ENCODE results near the gene TAF3. TPM values are rescaled to one million over a fixed set of nuclear protein-coding genes. Genes with fewer than 3 reads are reported as not detected.

Gene TAF3
- total and polyA plus RNA-seq, 2 experiments from 2014 or later, result 3.9 to 7.7 TPM

- H3K9me3 ChIP-seq (ENCODE audit: low read depth), result no peaks in the 10 kb centered on the region
- no peaks in the 10 kb centered on the region for H3K4me1 ChIP-seq (ENCODE audit: low read depth)
- H3K36me3 ChIP-seq, result peaks cover 5% of the 10 kb centered on the region
- no peak overlapping the region for H3K4me3 ChIP-seq
- H3K27ac ChIP-seq, result no peak overlapping the region
- H3K27me3 ChIP-seq, result no peaks in the 10 kb centered on the region
- DNase-seq (ENCODE audit: low read depth in 1 of 2, low spot score in 1 of 2), result no peak
- no peak for TF ChIP-seq CTCF (IDR thresholded peaks at IDR 0.05; ENCODE audit: low read depth, low read length)
These were observed 148.7 kb downstream of the TAF3 start for GRCh38 chr10:7967035-7967434.

- Histone ChIP-seq H3K27ac (no peak overlapping the region), H3K36me3 (peaks cover 5% of the 10 kb centered on the region), H3K9me3 (ENCODE audit: low read depth) (no peaks in the 10 kb centered on the region), H3K4me3 (no peak overlapping the region), H3K27me3 (no peaks in the 10 kb centered on the region), H3K4me1 (ENCODE audit: low read depth) (no peaks in the 10 kb centered on the region)
- TF ChIP-seq CTCF (IDR thresholded peaks at IDR 0.05; ENCODE audit: low read depth, low read length), result no peak
- no peak for DNase-seq (ENCODE audit: low read depth in 1 of 2, low spot score in 1 of 2)
These were observed 150.3 kb downstream of the TAF3 start for GRCh38 chr10:7968510-7969112.

GRCh38 chr10:7969623-7970022 is 151.3 kb downstream of the TAF3 start:
- peak in 1 of 2 donors; percentile 46 for DNase-seq (ENCODE audit: low read depth in 1 of 2, low spot score in 1 of 2)
- Histone ChIP-seq H3K27me3 (no peaks in the 10 kb centered on the region), H3K4me1 (ENCODE audit: low read depth) (no peaks in the 10 kb centered on the region), H3K36me3 (no peaks in the 10 kb centered on the region), H3K9me3 (ENCODE audit: low read depth) (no peaks in the 10 kb centered on the region), H3K4me3 (no peak overlapping the region), H3K27ac (no peak overlapping the region)
- TF ChIP-seq CTCF (IDR thresholded peaks at IDR 0.05; ENCODE audit: low read depth, low read length), result no peak

- Histone ChIP-seq H3K4me1 (ENCODE audit: low read depth) (no peaks in the 10 kb centered on the region), H3K27me3 (no peaks in the 10 kb centered on the region), H3K4me3 (no peak overlapping the region), H3K27ac (no peak overlapping the region), H3K9me3 (ENCODE audit: low read depth) (no peaks in the 10 kb centered on the region), H3K36me3 (no peaks in the 10 kb centered on the region)
- no peak for TF ChIP-seq CTCF (IDR thresholded peaks at IDR 0.05; ENCODE audit: low read depth, low read length)
- DNase-seq (ENCODE audit: low read depth in 1 of 2, low spot score in 1 of 2), result no peak
These were observed 153.6 kb downstream of the TAF3 start for GRCh38 chr10:7971949-7972348.

GRCh38 chr10:7972367-7972766 is 154.1 kb downstream of the TAF3 start:
- Histone ChIP-seq H3K27me3 (no peaks in the 10 kb centered on the region), H3K4me1 (ENCODE audit: low read depth) (no peaks in the 10 kb centered on the region), H3K9me3 (ENCODE audit: low read depth) (no peaks in the 10 kb centered on the region), H3K4me3 (no peak overlapping the region), H3K36me3 (no peaks in the 10 kb centered on the region), H3K27ac (no peak overlapping the region)
- no peak for DNase-seq (ENCODE audit: low read depth in 1 of 2, low spot score in 1 of 2)
- TF ChIP-seq CTCF (IDR thresholded peaks at IDR 0.05; ENCODE audit: low read depth, low read length), result no peak

All from cardiac muscle cell (in vitro differentiated cells and primary cell).